Kasumi-1 (cell line): ENCODE measurements around the gene ZC2HC1C.
"Not testable (repeated sequence)": the region's sequence is repeated elsewhere in the genome, so short reads cannot be mapped to it uniquely, and the experiment has no call there.

Source experiments
- DNase-seq, 2 experiments: peaks; one replicate each; lab custom pipeline; 2025; lab: John Stamatoyannopoulos, UW

The ZC2HC1C gene

GRCh38 chr14:75091251-75091650, 21.8 kb downstream of the ZC2HC1C start:
- no peak for DNase-seq

- no peak for DNase-seq
These were observed 23.3 kb downstream of the ZC2HC1C start for GRCh38 chr14:75092698-75093097.

GRCh38 chr14:75094896-75095295, 25.5 kb downstream of the ZC2HC1C start:
- DNase-seq, result no peak

- DNase-seq, result no peak
These were observed 26.2 kb downstream of the ZC2HC1C start for GRCh38 chr14:75095690-75096089.

- no peak for DNase-seq
These were observed 27.5 kb downstream of the ZC2HC1C start for GRCh38 chr14:75096959-75097358.

- no peak for DNase-seq
These were observed 28.8 kb downstream of the ZC2HC1C start for GRCh38 chr14:75098212-75098611.

GRCh38 chr14:75098682-75099081, 29.2 kb downstream of the ZC2HC1C start:
- no peak for DNase-seq

- DNase-seq, result no peak
These were observed 32.0 kb downstream of the ZC2HC1C start for GRCh38 chr14:75101491-75101890.

- DNase-seq, result no peak
These were observed 37.7 kb downstream of the ZC2HC1C start for GRCh38 chr14:75107186-75107585.

GRCh38 chr14:75109877-75110276, 40.4 kb downstream of the ZC2HC1C start:
- DNase-seq, result no peak

GRCh38 chr14:75113932-75114539, 44.6 kb downstream of the ZC2HC1C start:
- DNase-seq, result no peak

GRCh38 chr14:75119056-75119455, 49.6 kb downstream of the ZC2HC1C start:
- no peak for DNase-seq

- DNase-seq, result peak; percentile 15 to 23
These were observed 51.3 kb downstream of the ZC2HC1C start for GRCh38 chr14:75120541-75121291.

- no peak for DNase-seq
These were observed 52.1 kb downstream of the ZC2HC1C start for GRCh38 chr14:75121552-75121951.

- DNase-seq, result peak; percentile 83 to 88
These were observed 54.5 kb downstream of the ZC2HC1C start for GRCh38 chr14:75123991-75124390.

GRCh38 chr14:75125617-75126016, 56.2 kb downstream of the ZC2HC1C start:
- peak; percentile 6 to 13 for DNase-seq

GRCh38 chr14:75126121-75126544, 56.7 kb downstream of the ZC2HC1C start:
- peak; percentile 60 for DNase-seq

GRCh38 chr14:75126679-75127473, 57.4 kb downstream of the ZC2HC1C start, which contains the start of gene NEK9:
TSS of gene NEK9 (minus strand) at chr14:75127048. CDS start at chr14:75126921, 127 bp downstream.
- peak; percentile 75 to 83 for DNase-seq

GRCh38 chr14:75127474-75127820, 58.0 kb downstream of the ZC2HC1C start:
- not testable (repeated sequence) for DNase-seq

GRCh38 chr14:75127903-75128595, 58.6 kb downstream of the ZC2HC1C start:
- no peak for DNase-seq

GRCh38 chr14:75128596-75128990, 59.2 kb downstream of the ZC2HC1C start:
- DNase-seq, result no peak
